Measurements from ENCODE around the gene CDH4. TPM values are rescaled to one million over a fixed set of nuclear protein-coding genes. Genes with fewer than 3 reads are reported as not detected.

CDH4 gene
- total RNA-seq, 4 donors from 2014 or later: under 0.01 to 0.56 (median 0.19) TPM; not detected in 1

DNA sequence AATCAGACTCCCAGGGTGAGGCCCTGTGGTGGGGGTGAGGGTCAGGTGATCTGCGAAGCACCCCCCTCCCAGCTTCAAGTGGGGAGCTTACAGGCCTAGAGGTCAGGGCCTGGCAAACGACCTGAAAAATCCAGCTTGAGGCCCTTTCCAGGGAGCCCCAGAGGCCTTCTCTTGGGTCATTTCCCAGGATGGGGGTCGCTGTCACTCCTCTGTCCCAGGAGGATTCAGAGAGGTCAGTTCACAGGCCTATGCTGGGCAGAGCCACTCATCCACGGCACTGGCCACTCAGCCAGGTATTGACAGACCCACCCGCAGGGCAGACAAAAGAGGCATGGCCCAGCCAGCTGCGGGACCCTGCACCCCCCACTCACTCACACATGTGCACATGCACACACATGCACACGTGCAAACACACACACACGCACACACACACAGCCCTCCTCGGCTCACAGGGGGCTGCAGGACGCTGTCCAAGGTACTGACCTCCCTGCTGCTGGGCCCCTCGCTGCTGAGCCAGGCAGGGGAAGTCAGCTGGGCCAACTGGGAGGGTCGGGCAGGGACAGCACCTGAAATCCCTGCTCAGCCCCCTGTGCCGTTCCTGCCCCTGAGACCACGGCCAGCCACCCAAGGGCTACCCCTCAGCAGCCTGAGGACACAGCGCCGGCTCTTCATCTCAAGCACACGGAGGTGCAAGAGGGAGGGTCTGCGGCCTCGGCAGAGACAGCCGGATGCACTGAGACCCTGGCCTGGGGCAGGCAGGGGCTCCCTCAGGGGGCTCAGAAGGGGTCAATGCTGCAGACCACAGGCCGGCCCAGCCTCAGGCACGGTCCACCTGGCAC is 699.9 kb downstream of the CDH4 start:
- DNase-seq (ENCODE audit: low spot score) (no peak), ATAC-seq (ENCODE audit: low FRiP score) (no peak)

DNA sequence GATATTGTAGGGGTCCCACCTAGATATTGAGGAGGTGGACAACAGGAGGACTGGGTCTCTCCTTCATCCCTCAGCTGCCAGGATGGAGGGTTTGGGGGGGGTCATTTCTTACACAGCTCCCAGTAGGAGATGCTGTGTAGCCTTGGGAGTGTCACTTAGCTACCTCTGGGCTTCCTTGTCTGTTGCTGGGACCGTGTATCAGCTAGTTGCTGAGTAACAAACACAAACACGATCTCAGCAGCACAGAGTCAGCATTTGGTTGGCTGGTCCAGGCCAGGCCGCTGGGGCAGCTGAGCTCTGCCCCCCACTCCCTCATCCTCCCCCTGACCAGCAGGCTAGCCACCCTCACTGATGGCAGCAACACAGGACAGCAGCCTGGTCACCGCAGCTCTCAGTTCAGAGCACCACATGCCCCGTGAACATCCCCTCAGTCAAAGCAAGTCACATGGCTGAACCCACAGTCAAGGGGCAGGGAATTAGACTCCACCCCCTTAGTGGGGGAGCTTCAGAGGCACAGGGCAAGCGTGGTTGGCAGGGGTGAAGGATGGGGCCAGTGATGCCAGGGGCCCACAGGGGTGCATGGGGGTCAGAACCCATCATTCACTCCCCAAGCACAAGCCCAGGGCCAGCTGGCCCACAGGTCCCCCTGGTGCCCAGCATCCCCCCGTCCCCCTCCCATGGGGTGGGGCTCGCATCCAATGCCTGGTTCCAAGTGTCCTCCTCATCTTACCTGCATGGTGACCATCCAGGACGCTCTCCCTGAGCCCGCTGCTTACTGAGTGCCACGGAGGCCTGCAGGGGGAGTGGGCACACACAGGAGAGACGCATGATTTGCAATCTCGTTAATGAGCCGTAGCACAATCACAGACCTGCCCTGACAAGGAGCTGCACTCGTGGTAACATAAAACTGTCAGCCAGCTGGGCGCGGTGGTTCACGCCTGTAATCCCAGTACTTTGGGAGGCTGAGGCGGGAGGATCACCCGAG is 701.3 kb downstream of the CDH4 start:
- DNase-seq (ENCODE audit: low spot score) (no peak), ATAC-seq (ENCODE audit: low FRiP score) (no peak)
- TF ChIP-seq, protein P1, sequence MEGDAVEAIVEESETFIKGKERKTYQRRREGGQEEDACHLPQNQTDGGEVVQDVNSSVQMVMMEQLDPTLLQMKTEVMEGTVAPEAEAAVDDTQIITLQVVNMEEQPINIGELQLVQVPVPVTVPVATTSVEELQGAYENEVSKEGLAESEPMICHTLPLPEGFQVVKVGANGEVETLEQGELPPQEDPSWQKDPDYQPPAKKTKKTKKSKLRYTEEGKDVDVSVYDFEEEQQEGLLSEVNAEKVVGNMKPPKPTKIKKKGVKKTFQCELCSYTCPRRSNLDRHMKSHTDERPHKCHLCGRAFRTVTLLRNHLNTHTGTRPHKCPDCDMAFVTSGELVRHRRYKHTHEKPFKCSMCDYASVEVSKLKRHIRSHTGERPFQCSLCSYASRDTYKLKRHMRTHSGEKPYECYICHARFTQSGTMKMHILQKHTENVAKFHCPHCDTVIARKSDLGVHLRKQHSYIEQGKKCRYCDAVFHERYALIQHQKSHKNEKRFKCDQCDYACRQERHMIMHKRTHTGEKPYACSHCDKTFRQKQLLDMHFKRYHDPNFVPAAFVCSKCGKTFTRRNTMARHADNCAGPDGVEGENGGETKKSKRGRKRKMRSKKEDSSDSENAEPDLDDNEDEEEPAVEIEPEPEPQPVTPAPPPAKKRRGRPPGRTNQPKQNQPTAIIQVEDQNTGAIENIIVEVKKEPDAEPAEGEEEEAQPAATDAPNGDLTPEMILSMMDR (IDR thresholded peaks at IDR 0.05): no peak

More for the DNA sequence above, 699.9 kb downstream of the CDH4 start:
- TF ChIP-seq, protein P1 (IDR thresholded peaks at IDR 0.05): no peak

DNA sequence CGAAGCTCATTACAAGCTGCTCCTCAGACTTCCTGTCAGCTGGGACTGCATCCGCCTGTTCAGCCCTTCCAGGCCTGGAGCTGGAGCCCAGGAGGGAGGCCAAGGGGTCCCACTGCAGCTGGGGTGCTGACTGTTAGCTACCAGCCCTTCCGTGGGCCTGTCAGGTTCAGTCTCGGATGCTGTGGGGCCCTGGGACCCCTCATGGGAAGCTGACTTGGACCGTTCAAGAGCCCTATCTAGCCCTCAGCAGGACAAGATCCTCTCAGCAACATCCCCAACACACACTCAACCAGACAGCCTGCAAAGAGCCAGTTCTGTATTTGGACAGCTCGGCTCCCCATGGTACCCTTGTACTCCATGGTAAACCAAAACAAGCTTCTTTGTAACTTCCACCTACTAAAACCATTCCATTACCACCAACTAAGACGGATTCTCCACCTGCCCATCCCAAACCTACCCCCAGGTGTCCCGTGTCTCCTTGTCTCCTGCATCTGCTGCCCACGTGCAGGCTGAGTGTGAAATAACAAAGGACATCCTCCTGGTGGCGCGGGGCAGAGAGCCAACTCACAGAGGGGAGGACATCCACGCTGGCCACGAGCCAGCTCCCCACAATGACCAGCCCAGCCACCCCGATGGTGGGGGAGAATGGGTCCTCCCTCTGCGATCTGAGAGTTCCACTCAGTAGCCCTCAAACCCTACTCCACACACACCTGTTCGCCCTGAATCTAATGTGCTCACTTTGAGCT is 702.4 kb downstream of the CDH4 start:
- TF ChIP-seq, protein P1 (IDR thresholded peaks at IDR 0.05): no peak
- ATAC-seq (ENCODE audit: low FRiP score): no peak
- no peak for DNase-seq (ENCODE audit: low spot score)

DNA sequence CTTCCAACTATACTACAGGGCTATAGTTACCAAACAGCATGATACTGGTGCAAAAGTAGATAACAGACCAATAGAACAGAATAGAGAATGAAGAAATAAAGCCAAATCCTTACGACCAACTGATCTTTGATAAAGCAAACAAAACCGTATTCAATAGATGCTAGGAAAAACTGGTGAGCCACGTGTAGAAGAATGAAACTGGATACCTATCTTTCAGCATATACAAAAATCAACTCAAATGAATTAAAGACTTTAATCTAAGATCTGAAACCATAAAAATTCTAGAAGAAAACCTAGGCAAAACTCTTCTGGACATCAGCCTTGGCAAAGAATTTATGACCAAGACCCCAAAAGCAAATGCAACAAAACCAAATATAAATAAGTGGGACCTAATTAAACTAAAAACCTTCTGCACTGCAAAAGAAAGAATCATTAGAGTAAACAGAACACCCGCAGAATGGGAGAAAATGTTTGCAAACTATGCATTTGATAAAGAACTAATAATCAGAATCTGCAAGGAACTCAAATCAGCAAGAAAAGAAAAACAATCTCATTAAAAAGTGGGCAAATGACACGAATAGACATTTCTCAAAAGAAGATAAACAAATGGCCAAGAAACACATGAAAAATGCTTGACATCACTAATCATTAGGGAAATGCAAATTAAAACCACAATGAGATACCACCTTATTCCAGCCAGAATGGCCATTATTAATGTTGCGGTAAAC is 703.8 kb downstream of the CDH4 start:
- ATAC-seq (ENCODE audit: low FRiP score) (no peak), DNase-seq (ENCODE audit: low spot score) (no peak)
- TF ChIP-seq, protein P1 (IDR thresholded peaks at IDR 0.05): no peak

DNA sequence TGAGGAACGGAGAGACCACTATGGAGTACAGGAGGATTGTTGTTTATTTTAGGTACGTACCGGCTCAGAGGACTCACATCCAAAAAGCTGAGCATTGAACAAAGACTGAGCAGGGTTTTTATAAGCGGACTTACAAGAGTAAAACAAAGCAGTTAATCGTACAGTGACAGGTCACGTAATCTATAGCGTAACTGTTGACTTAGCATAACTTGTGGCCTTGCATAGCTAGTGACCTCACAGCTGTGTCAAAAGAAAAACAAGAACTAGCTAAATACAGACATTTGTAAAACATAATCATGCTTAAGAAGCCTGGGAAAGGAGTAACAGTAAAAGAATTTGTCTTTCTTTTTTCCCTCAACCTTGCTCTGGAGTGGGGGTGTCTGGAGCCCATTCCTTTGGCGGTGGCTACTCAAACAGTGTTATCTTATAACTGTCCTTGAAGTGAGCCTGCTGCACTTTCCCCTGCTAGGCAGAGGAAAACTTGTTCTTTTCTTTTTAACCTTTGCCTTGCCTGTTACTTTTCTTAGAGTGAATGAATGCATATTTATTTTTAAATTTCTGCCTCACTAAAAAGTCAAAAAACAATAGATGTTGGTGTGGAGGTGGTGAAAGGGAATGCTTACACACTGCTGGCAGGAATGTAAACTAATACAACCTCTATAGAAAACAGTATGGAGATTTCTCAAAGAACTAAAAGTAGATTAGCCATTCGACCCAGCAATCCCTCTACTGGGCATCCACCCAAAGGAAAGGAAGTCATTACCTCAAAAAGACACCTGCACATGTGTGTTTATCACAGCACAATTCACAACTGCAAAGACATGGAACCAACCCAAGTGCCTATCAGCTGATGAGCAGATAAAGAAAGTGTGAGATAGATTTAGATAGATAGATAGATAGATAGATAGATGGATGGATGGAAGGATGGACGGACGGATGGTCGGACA is 704.6 kb downstream of the CDH4 start:
- DNase-seq (ENCODE audit: low spot score) (no peak), ATAC-seq (ENCODE audit: low FRiP score) (no peak)
- TF ChIP-seq, protein P1 (IDR thresholded peaks at IDR 0.05): no peak
